ENCODE measurements around the gene NINJ1. TPM values are rescaled to one million over a fixed set of nuclear protein-coding genes. Genes with fewer than 3 reads are reported as not detected.

The NINJ1 gene
- total and polyA plus RNA-seq, 2 of the 8 experiments (the other 6 are each of a cell fraction or from before 2014, with no cell fraction given), result 28.2 to 65.6 TPM

- TF ChIP-seq, protein P1, sequence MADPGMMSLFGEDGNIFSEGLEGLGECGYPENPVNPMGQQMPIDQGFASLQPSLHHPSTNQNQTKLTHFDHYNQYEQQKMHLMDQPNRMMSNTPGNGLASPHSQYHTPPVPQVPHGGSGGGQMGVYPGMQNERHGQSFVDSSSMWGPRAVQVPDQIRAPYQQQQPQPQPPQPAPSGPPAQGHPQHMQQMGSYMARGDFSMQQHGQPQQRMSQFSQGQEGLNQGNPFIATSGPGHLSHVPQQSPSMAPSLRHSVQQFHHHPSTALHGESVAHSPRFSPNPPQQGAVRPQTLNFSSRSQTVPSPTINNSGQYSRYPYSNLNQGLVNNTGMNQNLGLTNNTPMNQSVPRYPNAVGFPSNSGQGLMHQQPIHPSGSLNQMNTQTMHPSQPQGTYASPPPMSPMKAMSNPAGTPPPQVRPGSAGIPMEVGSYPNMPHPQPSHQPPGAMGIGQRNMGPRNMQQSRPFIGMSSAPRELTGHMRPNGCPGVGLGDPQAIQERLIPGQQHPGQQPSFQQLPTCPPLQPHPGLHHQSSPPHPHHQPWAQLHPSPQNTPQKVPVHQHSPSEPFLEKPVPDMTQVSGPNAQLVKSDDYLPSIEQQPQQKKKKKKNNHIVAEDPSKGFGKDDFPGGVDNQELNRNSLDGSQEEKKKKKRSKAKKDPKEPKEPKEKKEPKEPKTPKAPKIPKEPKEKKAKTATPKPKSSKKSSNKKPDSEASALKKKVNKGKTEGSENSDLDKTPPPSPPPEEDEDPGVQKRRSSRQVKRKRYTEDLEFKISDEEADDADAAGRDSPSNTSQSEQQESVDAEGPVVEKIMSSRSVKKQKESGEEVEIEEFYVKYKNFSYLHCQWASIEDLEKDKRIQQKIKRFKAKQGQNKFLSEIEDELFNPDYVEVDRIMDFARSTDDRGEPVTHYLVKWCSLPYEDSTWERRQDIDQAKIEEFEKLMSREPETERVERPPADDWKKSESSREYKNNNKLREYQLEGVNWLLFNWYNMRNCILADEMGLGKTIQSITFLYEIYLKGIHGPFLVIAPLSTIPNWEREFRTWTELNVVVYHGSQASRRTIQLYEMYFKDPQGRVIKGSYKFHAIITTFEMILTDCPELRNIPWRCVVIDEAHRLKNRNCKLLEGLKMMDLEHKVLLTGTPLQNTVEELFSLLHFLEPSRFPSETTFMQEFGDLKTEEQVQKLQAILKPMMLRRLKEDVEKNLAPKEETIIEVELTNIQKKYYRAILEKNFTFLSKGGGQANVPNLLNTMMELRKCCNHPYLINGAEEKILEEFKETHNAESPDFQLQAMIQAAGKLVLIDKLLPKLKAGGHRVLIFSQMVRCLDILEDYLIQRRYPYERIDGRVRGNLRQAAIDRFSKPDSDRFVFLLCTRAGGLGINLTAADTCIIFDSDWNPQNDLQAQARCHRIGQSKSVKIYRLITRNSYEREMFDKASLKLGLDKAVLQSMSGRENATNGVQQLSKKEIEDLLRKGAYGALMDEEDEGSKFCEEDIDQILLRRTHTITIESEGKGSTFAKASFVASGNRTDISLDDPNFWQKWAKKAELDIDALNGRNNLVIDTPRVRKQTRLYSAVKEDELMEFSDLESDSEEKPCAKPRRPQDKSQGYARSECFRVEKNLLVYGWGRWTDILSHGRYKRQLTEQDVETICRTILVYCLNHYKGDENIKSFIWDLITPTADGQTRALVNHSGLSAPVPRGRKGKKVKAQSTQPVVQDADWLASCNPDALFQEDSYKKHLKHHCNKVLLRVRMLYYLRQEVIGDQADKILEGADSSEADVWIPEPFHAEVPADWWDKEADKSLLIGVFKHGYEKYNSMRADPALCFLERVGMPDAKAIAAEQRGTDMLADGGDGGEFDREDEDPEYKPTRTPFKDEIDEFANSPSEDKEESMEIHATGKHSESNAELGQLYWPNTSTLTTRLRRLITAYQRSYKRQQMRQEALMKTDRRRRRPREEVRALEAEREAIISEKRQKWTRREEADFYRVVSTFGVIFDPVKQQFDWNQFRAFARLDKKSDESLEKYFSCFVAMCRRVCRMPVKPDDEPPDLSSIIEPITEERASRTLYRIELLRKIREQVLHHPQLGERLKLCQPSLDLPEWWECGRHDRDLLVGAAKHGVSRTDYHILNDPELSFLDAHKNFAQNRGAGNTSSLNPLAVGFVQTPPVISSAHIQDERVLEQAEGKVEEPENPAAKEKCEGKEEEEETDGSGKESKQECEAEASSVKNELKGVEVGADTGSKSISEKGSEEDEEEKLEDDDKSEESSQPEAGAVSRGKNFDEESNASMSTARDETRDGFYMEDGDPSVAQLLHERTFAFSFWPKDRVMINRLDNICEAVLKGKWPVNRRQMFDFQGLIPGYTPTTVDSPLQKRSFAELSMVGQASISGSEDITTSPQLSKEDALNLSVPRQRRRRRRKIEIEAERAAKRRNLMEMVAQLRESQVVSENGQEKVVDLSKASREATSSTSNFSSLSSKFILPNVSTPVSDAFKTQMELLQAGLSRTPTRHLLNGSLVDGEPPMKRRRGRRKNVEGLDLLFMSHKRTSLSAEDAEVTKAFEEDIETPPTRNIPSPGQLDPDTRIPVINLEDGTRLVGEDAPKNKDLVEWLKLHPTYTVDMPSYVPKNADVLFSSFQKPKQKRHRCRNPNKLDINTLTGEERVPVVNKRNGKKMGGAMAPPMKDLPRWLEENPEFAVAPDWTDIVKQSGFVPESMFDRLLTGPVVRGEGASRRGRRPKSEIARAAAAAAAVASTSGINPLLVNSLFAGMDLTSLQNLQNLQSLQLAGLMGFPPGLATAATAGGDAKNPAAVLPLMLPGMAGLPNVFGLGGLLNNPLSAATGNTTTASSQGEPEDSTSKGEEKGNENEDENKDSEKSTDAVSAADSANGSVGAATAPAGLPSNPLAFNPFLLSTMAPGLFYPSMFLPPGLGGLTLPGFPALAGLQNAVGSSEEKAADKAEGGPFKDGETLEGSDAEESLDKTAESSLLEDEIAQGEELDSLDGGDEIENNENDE (IDR thresholded peaks at IDR 0.05; ENCODE audit: insufficient replicate concordance, low read length), result no peak
- TF ChIP-seq TCF12 (IDR thresholded peaks at IDR 0.05; ENCODE audit: low read depth, low read length) (no peak), SP2 (IDR thresholded peaks at IDR 0.05; ENCODE audit: low read length) (no peak), KDM5A (IDR thresholded peaks at IDR 0.05; ENCODE audit: low read length) (no peak), EP300 (IDR thresholded peaks at IDR 0.05; ENCODE audit: borderline replicate concordance in 1 of 2, low read depth in 2 of 2, low read length in 2 of 2) (no peak), HDAC2 (IDR thresholded peaks at IDR 0.05; ENCODE audit: borderline replicate concordance in 1 of 2, low read depth in 2 of 2, low read length in 2 of 2) (no peak), SAP30 (IDR thresholded peaks at IDR 0.05; ENCODE audit: insufficient read depth, insufficient replicate concordance, low read length) (no peak), CTBP2 (IDR thresholded peaks at IDR 0.05; ENCODE audit: borderline replicate concordance, insufficient read depth, insufficient read length, low read length) (no peak), EGR1 (IDR thresholded peaks at IDR 0.05; ENCODE audit: borderline replicate concordance, low read depth, low read length) (no peak), TEAD4 (IDR thresholded peaks at IDR 0.05; ENCODE audit: low read depth, low read length) (no peak), NANOG (IDR thresholded peaks at IDR 0.05; ENCODE audit: insufficient read depth, low read depth, low read length, poor library complexity, severe bottlenecking) (no peak)
Observed at GRCh38 chr9:93105620-93106019, 28.4 kb downstream of the NINJ1 start (continued).

All from H1 (cell line).